ENCODE measurements around the gene TMBIM4. TPM values are rescaled to one million over a fixed set of nuclear protein-coding genes. Genes with fewer than 3 reads are reported as not detected.
A peak's percentile ranks its signal among the peaks of the same experiment; 100 is the strongest.
"Not testable (repeated sequence)": the region's sequence is repeated elsewhere in the genome, so short reads cannot be mapped to it uniquely, and the experiment has no call there.

Gene TMBIM4
- total RNA-seq, 2 experiments from 2014 or later, result 50.5 to 64.5 TPM

GRCh38 chr12:66191547-66192126 lies 21.8 kb upstream of the TMBIM4 start:
- no peak for ATAC-seq
- peaks cover 62% of the 10 kb centered on the region for H3K27me3 Mint-ChIP-seq
- DNase-seq, result no peak
- H3K4me1 Mint-ChIP-seq, result peaks cover 8% of the 10 kb centered on the region
- CTCF ChIA-PET, result no interaction called here
- no peaks in the 10 kb centered on the region for H3K36me3 Mint-ChIP-seq
- no peak overlapping the region for H3K27ac Mint-ChIP-seq
- H3K9me3 Mint-ChIP-seq (ENCODE audit: low read depth), result no peaks in the 10 kb centered on the region
- H3K4me3 Mint-ChIP-seq, result no peak overlapping the region

GRCh38 chr12:66190519-66191370 lies 20.9 kb upstream of the TMBIM4 start:
- H3K4me3 Mint-ChIP-seq, result no peak overlapping the region
- DNase-seq (no peak), ATAC-seq (no peak)
- peaks cover 61% of the 10 kb centered on the region for H3K27me3 Mint-ChIP-seq
- H3K27ac Mint-ChIP-seq, result no peak overlapping the region
- H3K9me3 Mint-ChIP-seq (ENCODE audit: low read depth), result no peaks in the 10 kb centered on the region
- no peaks in the 10 kb centered on the region for H3K36me3 Mint-ChIP-seq
- CTCF ChIA-PET, result no interaction called here
- peaks cover 8% of the 10 kb centered on the region for H3K4me1 Mint-ChIP-seq

- CTCF ChIA-PET, result no interaction called here
- H3K27me3 Mint-ChIP-seq, result peaks cover 57% of the 10 kb centered on the region
- H3K4me1 Mint-ChIP-seq, result peaks cover 8% of the 10 kb centered on the region
- H3K4me3 Mint-ChIP-seq, result peak overlapping the region; percentile 21
- H3K9me3 Mint-ChIP-seq (ENCODE audit: low read depth), result no peaks in the 10 kb centered on the region
- H3K36me3 Mint-ChIP-seq, result no peaks in the 10 kb centered on the region
- no peak for ATAC-seq
- no peak for DNase-seq
- no peak overlapping the region for H3K27ac Mint-ChIP-seq
Observed at GRCh38 chr12:66189889-66190288, 20.1 kb upstream of the TMBIM4 start.

GRCh38 chr12:66189486-66189843 lies 19.7 kb upstream of the TMBIM4 start:
- Mint-ChIP-seq H3K27ac (no peak overlapping the region), H3K4me3 (peak overlapping the region; percentile 21), H3K4me1 (peaks cover 8% of the 10 kb centered on the region), H3K9me3 (ENCODE audit: low read depth) (peaks cover 3% of the 10 kb centered on the region), H3K27me3 (peaks cover 59% of the 10 kb centered on the region), H3K36me3 (no peaks in the 10 kb centered on the region)
- CTCF ChIA-PET, result no interaction called here
- no peak for DNase-seq
- no peak for ATAC-seq

- no peaks in the 10 kb centered on the region for H3K36me3 Mint-ChIP-seq
- H3K27ac Mint-ChIP-seq, result no peak within 1 kb of the TSS
- peak within 1 kb of the TSS; percentile 53 for H3K4me3 Mint-ChIP-seq
- peaks cover 8% of the 10 kb centered on the region for H3K4me1 Mint-ChIP-seq
- ATAC-seq (peak; percentile 84), DNase-seq (peak; percentile 49)
- peaks cover 60% of the 10 kb centered on the region for H3K27me3 Mint-ChIP-seq
- CTCF ChIA-PET, result interaction anchor here (1.0 kb wide), 1 partner anchor 19 kb away, joined by 3 read pairs; the partner anchor contains the start of gene TMBIM4
- peaks cover 4% of the 10 kb centered on the region for H3K9me3 Mint-ChIP-seq (ENCODE audit: low read depth)
Observed at GRCh38 chr12:66188584-66189485, 19.0 kb upstream of the TMBIM4 start, which contains the start of gene IRAK3. Gene IRAK3, plus strand, starts transcription at chr12:66189214. Its CDS starts 86 bp downstream, at chr12:66189300.

GRCh38 chr12:66187821-66188220 lies 18.0 kb upstream of the TMBIM4 start:
- no peak for ATAC-seq
- Mint-ChIP-seq H3K9me3 (ENCODE audit: low read depth) (peaks cover 4% of the 10 kb centered on the region), H3K27ac (no peak overlapping the region)

GRCh38 chr12:66187036-66187435 lies 17.2 kb upstream of the TMBIM4 start:
- H3K9me3 Mint-ChIP-seq (ENCODE audit: low read depth), result peaks cover 4% of the 10 kb centered on the region
- CTCF ChIA-PET, result interaction anchor here (1.3 to 1.4 kb wide), 2 partner anchors 14 to 79 kb away, joined by 3 read pairs; no protein-coding TSS in a partner anchor

More at GRCh38 chr12:66187821-66188220, 18.0 kb upstream of the TMBIM4 start:
- peaks cover 8% of the 10 kb centered on the region for H3K4me1 Mint-ChIP-seq
- no peak overlapping the region for H3K4me3 Mint-ChIP-seq
- H3K27me3 Mint-ChIP-seq, result peaks cover 59% of the 10 kb centered on the region
- CTCF ChIA-PET, result interaction anchor here (1.4 kb wide), 1 partner anchor 14 kb away, joined by 3 read pairs; no protein-coding TSS in a partner anchor
- no peak for DNase-seq
- no peaks in the 10 kb centered on the region for H3K36me3 Mint-ChIP-seq

GRCh38 chr12:66184822-66185221 lies 15.0 kb upstream of the TMBIM4 start:
- H3K4me3 Mint-ChIP-seq; CTCF ChIA-PET; H3K4me1 Mint-ChIP-seq; H3K36me3 Mint-ChIP-seq; H3K27ac Mint-ChIP-seq; ATAC-seq; H3K9me3 Mint-ChIP-seq (ENCODE audit: low read depth); DNase-seq: not testable (repeated sequence)
- peaks cover 46% of the 10 kb centered on the region for H3K27me3 Mint-ChIP-seq

More at GRCh38 chr12:66187036-66187435, 17.2 kb upstream of the TMBIM4 start:
- H3K4me3 Mint-ChIP-seq, result no peak overlapping the region
- no peak overlapping the region for H3K27ac Mint-ChIP-seq
- no peak for DNase-seq
- peaks cover 8% of the 10 kb centered on the region for H3K4me1 Mint-ChIP-seq
- H3K27me3 Mint-ChIP-seq, result peaks cover 65% of the 10 kb centered on the region
- H3K36me3 Mint-ChIP-seq, result no peaks in the 10 kb centered on the region
- ATAC-seq, result no peak

GRCh38 chr12:66182956-66183355 lies 13.2 kb upstream of the TMBIM4 start:
- H3K27ac Mint-ChIP-seq, result no peak overlapping the region
- peaks cover 2% of the 10 kb centered on the region for H3K4me1 Mint-ChIP-seq
- CTCF ChIA-PET, result no interaction called here
- peaks cover 4% of the 10 kb centered on the region for H3K9me3 Mint-ChIP-seq (ENCODE audit: low read depth)
- ATAC-seq (no peak), DNase-seq (no peak)
- H3K4me3 Mint-ChIP-seq, result no peak overlapping the region
- peaks cover 45% of the 10 kb centered on the region for H3K27me3 Mint-ChIP-seq
- no peaks in the 10 kb centered on the region for H3K36me3 Mint-ChIP-seq

GRCh38 chr12:66176105-66176900 lies 6.5 kb upstream of the TMBIM4 start:
- Mint-ChIP-seq H3K4me3 (no peak overlapping the region), H3K9me3 (ENCODE audit: low read depth) (no peaks in the 10 kb centered on the region), H3K36me3 (no peaks in the 10 kb centered on the region), H3K27me3 (peaks cover 27% of the 10 kb centered on the region), H3K4me1 (no peaks in the 10 kb centered on the region), H3K27ac (no peak overlapping the region)
- no peak for DNase-seq
- CTCF ChIA-PET, result interaction anchor here (1.1 to 1.4 kb wide), 2 partner anchors 21 to 126 kb away, joined by 3 read pairs; partner anchors contain the start of gene HELB
- no peak for ATAC-seq

GRCh38 chr12:66174391-66175325 lies 4.9 kb upstream of the TMBIM4 start:
- H3K4me1 Mint-ChIP-seq; H3K9me3 Mint-ChIP-seq (ENCODE audit: low read depth); H3K36me3 Mint-ChIP-seq; H3K4me3 Mint-ChIP-seq; H3K27ac Mint-ChIP-seq; ATAC-seq; CTCF ChIA-PET; DNase-seq: not testable (repeated sequence)
- peaks cover 27% of the 10 kb centered on the region for H3K27me3 Mint-ChIP-seq

- Mint-ChIP-seq H3K36me3 (peaks cover 34% of the 10 kb centered on the region), H3K27ac (peak overlapping the region; percentile 99), H3K9me3 (ENCODE audit: low read depth) (peaks cover 3% of the 10 kb centered on the region), H3K4me1 (peaks cover 33% of the 10 kb centered on the region), H3K27me3 (peaks cover 3% of the 10 kb centered on the region), H3K4me3 (peak overlapping the region; percentile 96)
- CTCF ChIA-PET, result interaction anchor here (0.8 to 1.0 kb wide), 3 partner anchors 18 to 197 kb away, joined by 3 to 4 read pairs (median 3); partner anchors contain the start of gene IRAK3
- DNase-seq (no peak), ATAC-seq (no peak)
Observed at GRCh38 chr12:66170606-66171005, 810 bp upstream of the TMBIM4 start.

All from activated CD8-positive, alpha-beta memory T cell treated with anti-CD3 and anti-CD28 coated beads, Interleukin-2, amount 10 ng/mL, durations not matched to agents 7 days and 5 days (primary cell).